CD14-positive monocyte (primary cell): ENCODE results near the gene MYH7B. TPM values are rescaled to one million over a fixed set of nuclear protein-coding genes. Genes with fewer than 3 reads are reported as not detected.

Experiments
- DNase-seq, 3 donors: peaks; one replicate each; pipeline ENCODE4 v3.0.0-alpha.2; 2011 to 2022
- H2AFZ ChIP-seq: 2 replicates; pipeline ENCODE4 v1.6.0; 2012; ENCODE audit warnings: mild to moderate bottlenecking, low read depth, low read length, inconsistent platforms; ENCODE audit not compliant: insufficient read depth, poor library complexity, severe bottlenecking
- H3K27ac ChIP-seq, 2 donors: 1 replicate in 1 of 2; 2 replicates in 1 of 2; pipeline ENCODE4 v1.5.1; 2012 to 2013; ENCODE audit warnings: low read length in 2 of 2, control low read depth in 1 of 2, inconsistent platforms in 1 of 2, low read depth in 1 of 2, mild to moderate bottlenecking in 1 of 2
- H3K27me3 ChIP-seq, 2 donors: one replicate each; pipeline versions ENCODE4 v1.6.0 to v1.6.1; 2011 to 2013; ENCODE audit warnings: low read length in 2 of 2; ENCODE audit not compliant: control insufficient read depth in 2 of 2, insufficient read depth in 2 of 2
- H3K36me3 ChIP-seq, 2 donors: replicated peaks in 1 of 2; 1 replicate in 1 of 2; 2 replicates in 1 of 2; pipeline versions ENCODE4 v1.5.1 to v1.6.1; 2012 to 2013; ENCODE audit warnings: low read length in 2 of 2, control low read depth in 1 of 2, inconsistent platforms in 1 of 2, mild to moderate bottlenecking in 1 of 2; ENCODE audit not compliant: insufficient read depth in 2 of 2, control insufficient read depth in 1 of 2
- H3K4me1 ChIP-seq, 2 donors: 1 replicate in 1 of 2; 2 replicates in 1 of 2; pipeline versions ENCODE4 v1.5.1 to v1.6.1; 2012 to 2013; ENCODE audit warnings: low read length in 2 of 2, control low read depth in 1 of 2, inconsistent platforms in 1 of 2, mild to moderate bottlenecking in 1 of 2, moderate library complexity in 1 of 2; ENCODE audit not compliant: insufficient read depth in 2 of 2, control insufficient read depth in 1 of 2
- H3K4me2 ChIP-seq: replicated peaks from 2 replicates; pipeline ENCODE3; 2012; ENCODE audit warnings: low read length, moderate library complexity, mild to moderate bottlenecking; ENCODE audit not compliant: poor library complexity, severe bottlenecking; ENCODE audit errors: extremely low read depth
- H3K4me3 ChIP-seq, 3 experiments: fragments of 200-600 bp in 1 of 3; sonication (generic) in 1 of 3; replicated peaks in 1 of 3; 1 replicate in 2 of 3; 2 replicates in 1 of 3; pipeline ENCODE4 v1.5.1; 2011 to 2013; ENCODE audit warnings: low read length in 3 of 3, mild to moderate bottlenecking in 3 of 3, control low read depth in 2 of 3, low read depth in 2 of 3, inconsistent platforms in 1 of 3, moderate library complexity in 1 of 3
- H3K79me2 ChIP-seq: 2 replicates; pipeline ENCODE4 v1.6.0; 2012; ENCODE audit warnings: mild to moderate bottlenecking, control low read depth, inconsistent platforms, low read length, moderate library complexity; ENCODE audit not compliant: insufficient read depth
- H3K9ac ChIP-seq: 2 replicates; pipeline ENCODE4 v1.6.0; 2017; ENCODE audit warnings: low read length, mild to moderate bottlenecking; ENCODE audit not compliant: insufficient read depth, poor library complexity, severe bottlenecking
- H3K9me3 ChIP-seq, 2 donors: replicated peaks in 1 of 2; 1 replicate in 1 of 2; 2 replicates in 1 of 2; pipeline versions ENCODE4 v1.5.1 to v1.6.1; 2012 to 2013; ENCODE audit warnings: low read length in 2 of 2, control low read depth in 1 of 2; ENCODE audit not compliant: control insufficient read depth in 1 of 2, insufficient read depth in 1 of 2
- H4K20me1 ChIP-seq: 2 replicates; pipeline ENCODE4 v1.6.0; 2012; ENCODE audit warnings: mild to moderate bottlenecking, low read length, control low read depth, moderate library complexity; ENCODE audit not compliant: insufficient read depth
- H3K27ac Mint-ChIP-seq, 7 donors: one replicate each; pipeline ENCODE4 v1.8.0; 2020; ENCODE audit warnings: mild to moderate bottlenecking in 7 of 7, mixed read lengths in 7 of 7, moderate library complexity in 6 of 7, inconsistent platforms in 2 of 7
- H3K27me3 Mint-ChIP-seq, 3 donors: one replicate each; pipeline ENCODE4 v1.8.0; 2021 to 2022; ENCODE audit warnings: low read depth in 3 of 3, mild to moderate bottlenecking in 3 of 3, mixed read lengths in 3 of 3, moderate library complexity in 3 of 3, inconsistent platforms in 1 of 3
- H3K36me3 Mint-ChIP-seq, 2 donors: one replicate each; pipeline ENCODE4 v1.8.0; 2020; ENCODE audit warnings: mixed read lengths in 2 of 2, inconsistent platforms in 1 of 2, mild to moderate bottlenecking in 1 of 2
- H3K4me1 Mint-ChIP-seq: one replicate; pipeline ENCODE4 v1.8.0; 2020; ENCODE audit warnings: mild to moderate bottlenecking, mixed read lengths
- H3K4me3 Mint-ChIP-seq, 2 donors: one replicate each; pipeline ENCODE4 v1.8.0; 2020; ENCODE audit warnings: mild to moderate bottlenecking in 2 of 2, mixed read lengths in 2 of 2, moderate library complexity in 1 of 2
- H3K9me3 Mint-ChIP-seq, 7 donors: one replicate each; pipeline ENCODE4 v1.8.0; 2020 to 2022; ENCODE audit warnings: mixed read lengths in 7 of 7, mild to moderate bottlenecking in 6 of 7, moderate library complexity in 6 of 7, inconsistent platforms in 2 of 7
- WGBS: methylation state at CpG from one replicate; pipeline ENCODE4 v1.1.5; 2013; ENCODE audit warnings: missing lambda C conversion rate; ENCODE audit not compliant: insufficient coverage; 5-methylcytosine and 5-hydroxymethylcytosine counted together
- intact Hi-C, 2 donors: fragments of 100-400 bp; cut with micrococcal nuclease; formaldehyde crosslinking; loops; one replicate each; pipeline versions ENCODE4 v1.15.0 to v1.15.1; 2023
- polyA plus RNA-seq, 3 donors: library from polyadenylated mRNA; depleted of rRNA in 1 of 3; unstranded in 2 of 3; stranded (reverse) in 1 of 3; fragments of 300-500 nt in 2 of 3; fragments of >200 nt in 1 of 3; fragmentation: Illumina TruSeq in 2 of 3; gene quantifications; 1 replicate in 2 of 3; 2 replicates in 1 of 3; pipeline ENCODE4 v1.2.3, GENCODE V29; 2012 to 2021
- TF ChIP-seq, protein P1 (sequence below): fragments of 200-600 bp; IDR thresholded peaks from one replicate; pipeline ENCODE4 v1.8.0; 2022; ENCODE audit warnings: antibody characterized with exemption, mild to moderate bottlenecking

Gene MYH7B
- polyA plus RNA-seq, 3 donors: 0.75 TPM; not detected in 2

GRCh38 chr20:34952671-34953070 is 3.0 kb upstream of the MYH7B start:
- WGBS: 100% methylated on average over 2 of the region's 5 CpGs
- Histone ChIP-seq H3K9ac (no peak overlapping the region), H3K27me3 (no peaks in the 10 kb centered on the region), H3K27ac (no peak overlapping the region), H3K4me3 (no peak overlapping the region), H3K9me3 (no peaks in the 10 kb centered on the region), H3K4me1 (peaks cover 13 to 14% of the 10 kb centered on the region in 2 donors), H3K79me2 (peaks cover 5% of the 10 kb centered on the region), H2AFZ (no peak overlapping the region), H3K4me2 (no peak overlapping the region), H3K36me3 (peaks cover 3 to 34% of the 10 kb centered on the region in 2 donors), H4K20me1 (no peaks in the 10 kb centered on the region)
- H3K27me3 Mint-ChIP-seq: no peaks in the 10 kb centered on the region
- intact Hi-C loops: loop anchor here in 1 of 2 donors (10.0 kb wide), 1 partner anchor 142 kb away; the partner anchor contains the start of gene TRPC4AP
- H3K9me3 Mint-ChIP-seq: peaks cover 0 to 3% (median 0%) of the 10 kb centered on the region in 7 donors
- no peak overlapping the region for H3K27ac Mint-ChIP-seq
- TF ChIP-seq, protein P1, sequence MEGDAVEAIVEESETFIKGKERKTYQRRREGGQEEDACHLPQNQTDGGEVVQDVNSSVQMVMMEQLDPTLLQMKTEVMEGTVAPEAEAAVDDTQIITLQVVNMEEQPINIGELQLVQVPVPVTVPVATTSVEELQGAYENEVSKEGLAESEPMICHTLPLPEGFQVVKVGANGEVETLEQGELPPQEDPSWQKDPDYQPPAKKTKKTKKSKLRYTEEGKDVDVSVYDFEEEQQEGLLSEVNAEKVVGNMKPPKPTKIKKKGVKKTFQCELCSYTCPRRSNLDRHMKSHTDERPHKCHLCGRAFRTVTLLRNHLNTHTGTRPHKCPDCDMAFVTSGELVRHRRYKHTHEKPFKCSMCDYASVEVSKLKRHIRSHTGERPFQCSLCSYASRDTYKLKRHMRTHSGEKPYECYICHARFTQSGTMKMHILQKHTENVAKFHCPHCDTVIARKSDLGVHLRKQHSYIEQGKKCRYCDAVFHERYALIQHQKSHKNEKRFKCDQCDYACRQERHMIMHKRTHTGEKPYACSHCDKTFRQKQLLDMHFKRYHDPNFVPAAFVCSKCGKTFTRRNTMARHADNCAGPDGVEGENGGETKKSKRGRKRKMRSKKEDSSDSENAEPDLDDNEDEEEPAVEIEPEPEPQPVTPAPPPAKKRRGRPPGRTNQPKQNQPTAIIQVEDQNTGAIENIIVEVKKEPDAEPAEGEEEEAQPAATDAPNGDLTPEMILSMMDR: no peak
- H3K4me1 Mint-ChIP-seq: peaks cover 16% of the 10 kb centered on the region
- H3K4me3 Mint-ChIP-seq: no peak overlapping the region
- no peak for DNase-seq
- peaks cover 18 to 27% of the 10 kb centered on the region in 2 donors for H3K36me3 Mint-ChIP-seq

DNA sequence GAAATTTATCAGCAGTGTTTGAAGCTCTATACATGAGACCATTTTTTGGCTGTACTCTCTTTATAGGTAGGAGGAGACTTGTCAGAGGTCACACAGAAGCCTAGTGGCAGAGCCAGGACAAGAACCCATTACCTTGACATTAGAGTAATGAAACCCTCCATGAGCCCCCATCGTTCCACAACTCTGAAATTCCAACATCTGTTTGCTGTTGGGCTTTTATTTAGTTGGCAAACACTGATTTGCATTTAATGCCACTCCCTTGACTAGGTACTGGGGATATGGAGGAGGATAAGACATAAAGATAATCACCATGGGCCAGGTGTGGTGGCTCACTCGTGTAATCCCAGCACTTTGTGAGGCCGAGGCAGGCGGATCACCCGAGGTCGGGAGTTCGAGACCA is 1.7 kb upstream of the MYH7B start:
- intact Hi-C loops: loop anchor here in 1 of 2 donors (10.0 kb wide), 1 partner anchor 141 kb away; the partner anchor contains the start of gene TRPC4AP
- H3K27ac Mint-ChIP-seq: no peak overlapping the region

More for the DNA sequence above, 1.7 kb upstream of the MYH7B start:
- Histone ChIP-seq H3K27ac (no peak overlapping the region), H3K79me2 (peaks cover 5% of the 10 kb centered on the region), H3K9me3 (no peaks in the 10 kb centered on the region), H3K4me3 (no peak overlapping the region), H2AFZ (no peak overlapping the region), H4K20me1 (no peaks in the 10 kb centered on the region), H3K36me3 (peaks cover 3 to 25% of the 10 kb centered on the region in 2 donors), H3K4me2 (no peak overlapping the region), H3K27me3 (no peaks in the 10 kb centered on the region), H3K9ac (no peak overlapping the region), H3K4me1 (peaks cover 13 to 14% of the 10 kb centered on the region in 2 donors)
- WGBS: no CpG with 5 or more reads among the region's 7 CpGs
- TF ChIP-seq, protein P1: no peak
- Mint-ChIP-seq H3K36me3 (peaks cover 13 to 18% of the 10 kb centered on the region in 2 donors), H3K4me1 (peaks cover 16% of the 10 kb centered on the region), H3K27me3 (no peaks in the 10 kb centered on the region), H3K4me3 (no peak overlapping the region), H3K9me3 (peaks cover 0 to 3% (median 0%) of the 10 kb centered on the region in 7 donors)
- DNase-seq: no peak
